Measurements from ENCODE around the gene PRRC2B. TPM values are rescaled to one million over a fixed set of nuclear protein-coding genes. Genes with fewer than 3 reads are reported as not detected.
"Not testable (repeated sequence)": the region's sequence is repeated elsewhere in the genome, so short reads cannot be mapped to it uniquely, and the experiment has no call there.

Gene PRRC2B
- total and polyA plus RNA-seq, 2 of the 13 experiments (the other 11 are each of a cell fraction or from before 2014, with no cell fraction given), result 20.8 to 37.4 TPM

- WGBS (ENCODE audit: low lambda C conversion rate), result 52% methylated on average over 5 of the region's 5 CpGs
- H3K4me1 ChIP-seq (ENCODE audit: insufficient read depth, low read length), result peaks cover 36% of the 10 kb centered on the region
- POLR2A ChIA-PET; H3K9ac ChIP-seq (ENCODE audit: insufficient read depth, low read depth, low read length); H3K27ac ChIP-seq (ENCODE audit: extremely low read length, insufficient read depth, low read length); ATAC-seq; BruUV-seq (replicated peaks); H3K36me3 ChIP-seq (replicated peaks in 1 of 2; ENCODE audit: control insufficient read depth in 1 of 2, insufficient read depth in 2 of 2, low read length in 2 of 2); intact Hi-C loops (cut with micrococcal nuclease; ENCODE audit: unreplicated experiment); H3K79me2 ChIP-seq (ENCODE audit: insufficient read depth, low read length); FAIRE-seq; CTCF ChIA-PET (ENCODE audit: low intra/inter-chr PET ratio, low total read pairs); H4K20me1 ChIP-seq (ENCODE audit: insufficient read depth, low read length); H3K27me3 ChIP-seq (ENCODE audit: control insufficient read depth in 1 of 2, insufficient read depth in 2 of 2, low read length in 2 of 2); H3K4me2 ChIP-seq (ENCODE audit: low read depth, low read length); DNase-seq (ENCODE audit: low spot score); H3K4me3 ChIP-seq (replicated peaks in 1 of 3; ENCODE audit: insufficient read depth in 1 of 3, low read depth in 2 of 3, low read length in 3 of 3); H2AFZ ChIP-seq (ENCODE audit: low read length); H3K9me3 ChIP-seq (ENCODE audit: low read length): not testable (repeated sequence)
- in situ Hi-C loops (cut with HindIII; ENCODE audit: extremely low pct_ligation_motif_present, low pct_unique_long_range_greater_than_20kb), result loop anchor here (25.0 kb wide), 1 partner anchor 363 kb away; the partner anchor contains the start of gene RAPGEF1
These were observed 19.2 kb upstream of the PRRC2B start for GRCh38 chr9:131374638-131375037.

GRCh38 chr9:131379056-131379455 is 14.8 kb upstream of the PRRC2B start:
- H3K9ac ChIP-seq (ENCODE audit: insufficient read depth, low read depth, low read length), result no peak overlapping the region
- H3K79me2 ChIP-seq (ENCODE audit: insufficient read depth, low read length), result no peaks in the 10 kb centered on the region
- POLR2A ChIA-PET, result interaction anchor here (1.3 kb wide), 1 partner anchor 24 kb away, joined by 3 read pairs; no protein-coding TSS in a partner anchor
- FAIRE-seq, result no peak
- H2AFZ ChIP-seq (ENCODE audit: low read length), result no peak overlapping the region
- CTCF ChIA-PET (ENCODE audit: low intra/inter-chr PET ratio, low total read pairs), result no interaction called here
- H3K4me1 ChIP-seq (ENCODE audit: insufficient read depth, low read length), result peaks cover 43% of the 10 kb centered on the region
- in situ Hi-C loops (cut with HindIII; ENCODE audit: extremely low pct_ligation_motif_present, low pct_unique_long_range_greater_than_20kb) (loop anchor here (25.0 kb wide), 1 partner anchor 358 kb away; the partner anchor contains the start of gene RAPGEF1), intact Hi-C loops (cut with micrococcal nuclease; ENCODE audit: unreplicated experiment) (no loop called here)
- TF ChIP-seq ZBTB38 (CRISPR knock-in tag; IDR thresholded peaks at IDR 0.05) (no peak), CEBPG (CRISPR knock-in tag; IDR thresholded peaks at IDR 0.05) (no peak), ZBTB25 (CRISPR knock-in tag; IDR thresholded peaks at IDR 0.05) (no peak), ZBTB3 (CRISPR knock-in tag; IDR thresholded peaks at IDR 0.05; ENCODE audit: borderline replicate concordance, low read depth) (no peak), SIN3A (IDR thresholded peaks at IDR 0.05; ENCODE audit: borderline replicate concordance, low read depth, low read length) (no peak)
- no peak overlapping the region for H3K4me3 ChIP-seq (replicated peaks in 1 of 3; ENCODE audit: insufficient read depth in 1 of 3, low read depth in 2 of 3, low read length in 3 of 3)
- H3K27me3 ChIP-seq (ENCODE audit: control insufficient read depth in 1 of 2, insufficient read depth in 2 of 2, low read length in 2 of 2), result no peaks in the 10 kb centered on the region
- no peaks in the 10 kb centered on the region for H3K36me3 ChIP-seq (replicated peaks in 1 of 2; ENCODE audit: control insufficient read depth in 1 of 2, insufficient read depth in 2 of 2, low read length in 2 of 2)
- BruUV-seq (replicated peaks), result no TSS peak
- no peak overlapping the region for H3K27ac ChIP-seq (ENCODE audit: extremely low read length, insufficient read depth, low read length)
- no peak for DNase-seq (ENCODE audit: low spot score)
- no peak for ATAC-seq
- no peaks in the 10 kb centered on the region for H3K9me3 ChIP-seq (ENCODE audit: low read length)
- H3K4me2 ChIP-seq (ENCODE audit: low read depth, low read length), result no peak overlapping the region
- no peaks in the 10 kb centered on the region for H4K20me1 ChIP-seq (ENCODE audit: insufficient read depth, low read length)
- WGBS (ENCODE audit: low lambda C conversion rate), result 68% methylated on average over 2 of the region's 2 CpGs
